ENCODE results near the gene CECR2.
A peak's percentile ranks its signal among the peaks of the same experiment; 100 is the strongest.
"Not testable (repeated sequence)": the region's sequence is repeated elsewhere in the genome, so short reads cannot be mapped to it uniquely, and the experiment has no call there.

CECR2 gene

DNA sequence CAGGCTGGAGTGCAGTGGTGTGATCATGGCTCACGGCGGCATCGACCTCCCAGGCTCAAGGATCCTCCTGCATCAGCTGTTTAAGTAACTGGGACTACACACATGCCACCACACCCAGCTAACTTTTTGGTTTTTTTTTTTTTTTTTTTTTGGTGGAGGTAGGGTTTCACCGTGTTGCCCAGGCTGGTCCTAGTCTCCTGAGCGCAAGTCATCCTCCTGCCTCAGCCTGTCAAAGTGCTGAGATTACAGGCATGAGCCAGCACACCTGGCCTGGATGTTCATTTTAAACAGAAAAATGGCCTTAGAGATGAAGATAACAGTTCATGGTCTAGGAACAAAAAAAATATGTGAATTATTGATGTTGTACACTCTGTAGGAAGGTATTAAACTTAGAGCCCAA, 180.4 kb downstream of the CECR2 start:
- Histone ChIP-seq H3K36me3 (ENCODE audit: control insufficient read depth in 2 of 2, insufficient read depth in 2 of 2, low read length in 2 of 2) (no peaks in the 10 kb centered on the region), H3K9me3 (ENCODE audit: control insufficient read depth in 2 of 2, low read length in 2 of 2) (no peaks in the 10 kb centered on the region), H3K27me3 (ENCODE audit: control insufficient read depth in 2 of 2, insufficient read depth in 2 of 2, low read length in 2 of 2) (no peaks in the 10 kb centered on the region), H3K27ac (ENCODE audit: low read depth in 2 of 2, low read length in 2 of 2) (no peak overlapping the region), H3K4me1 (ENCODE audit: control insufficient read depth in 2 of 2, insufficient read depth in 2 of 2, low read length in 2 of 2) (no peaks in the 10 kb centered on the region), H3K9ac (ENCODE audit: low read depth in 1 of 2, low read length in 2 of 2) (no peak overlapping the region), H3K4me3 (ENCODE audit: low read length in 2 of 2) (no peak overlapping the region)

- Histone ChIP-seq H3K36me3 (ENCODE audit: control insufficient read depth in 2 of 2, insufficient read depth in 2 of 2, low read length in 2 of 2) (no peaks in the 10 kb centered on the region), H3K27ac (ENCODE audit: low read depth in 2 of 2, low read length in 2 of 2) (no peak overlapping the region), H3K4me3 (ENCODE audit: low read length in 2 of 2) (no peak overlapping the region), H3K9me3 (ENCODE audit: control insufficient read depth in 2 of 2, low read length in 2 of 2) (no peaks in the 10 kb centered on the region), H3K9ac (ENCODE audit: low read depth in 1 of 2, low read length in 2 of 2) (no peak overlapping the region), H3K4me1 (ENCODE audit: control insufficient read depth in 2 of 2, insufficient read depth in 2 of 2, low read length in 2 of 2) (no peaks in the 10 kb centered on the region), H3K27me3 (ENCODE audit: control insufficient read depth in 2 of 2, insufficient read depth in 2 of 2, low read length in 2 of 2) (no peaks in the 10 kb centered on the region)
Observed at GRCh38 chr22:17552737-17553136, 183.5 kb downstream of the CECR2 start.

- Histone ChIP-seq H3K4me3 (ENCODE audit: low read length in 2 of 2) (no peak overlapping the region), H3K4me1 (ENCODE audit: control insufficient read depth in 2 of 2, insufficient read depth in 2 of 2, low read length in 2 of 2) (no peaks in the 10 kb centered on the region), H3K36me3 (ENCODE audit: control insufficient read depth in 2 of 2, insufficient read depth in 2 of 2, low read length in 2 of 2) (no peaks in the 10 kb centered on the region), H3K9me3 (ENCODE audit: control insufficient read depth in 2 of 2, low read length in 2 of 2) (no peaks in the 10 kb centered on the region), H3K27me3 (ENCODE audit: control insufficient read depth in 2 of 2, insufficient read depth in 2 of 2, low read length in 2 of 2) (no peaks in the 10 kb centered on the region), H3K9ac (ENCODE audit: low read depth in 1 of 2, low read length in 2 of 2) (no peak overlapping the region), H3K27ac (ENCODE audit: low read depth in 2 of 2, low read length in 2 of 2) (no peak overlapping the region)
Observed at GRCh38 chr22:17554814-17555213, 185.6 kb downstream of the CECR2 start.

DNA sequence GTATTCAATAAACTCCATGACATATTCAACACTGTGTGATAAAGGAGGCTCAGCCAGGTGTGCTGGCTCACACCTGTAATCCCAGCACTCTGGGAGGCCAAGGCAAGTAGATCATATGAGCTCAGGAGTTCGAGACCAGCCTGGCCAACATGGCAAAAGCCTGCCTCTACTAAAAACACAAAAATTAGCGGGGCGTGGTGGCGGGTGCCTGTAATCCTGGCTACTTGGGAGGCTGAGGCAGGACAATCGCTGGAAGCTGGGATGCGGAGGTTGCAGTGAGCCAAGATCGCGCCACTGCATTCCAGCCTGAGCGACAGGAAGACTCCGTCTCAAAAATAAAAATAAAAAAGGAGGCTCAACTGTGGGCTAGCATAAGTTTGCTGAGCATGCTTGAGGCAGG, 189.9 kb downstream of the CECR2 start:
- Histone ChIP-seq H3K27me3 (ENCODE audit: control insufficient read depth in 2 of 2, insufficient read depth in 2 of 2, low read length in 2 of 2) (peaks cover 0 to 4% of the 10 kb centered on the region in 2 donors), H3K4me3 (ENCODE audit: low read length in 2 of 2) (no peak overlapping the region), H3K9ac (ENCODE audit: low read depth in 1 of 2, low read length in 2 of 2) (no peak overlapping the region), H3K36me3 (ENCODE audit: control insufficient read depth in 2 of 2, insufficient read depth in 2 of 2, low read length in 2 of 2) (no peaks in the 10 kb centered on the region), H3K9me3 (ENCODE audit: control insufficient read depth in 2 of 2, low read length in 2 of 2) (no peaks in the 10 kb centered on the region), H3K4me1 (ENCODE audit: control insufficient read depth in 2 of 2, insufficient read depth in 2 of 2, low read length in 2 of 2) (no peaks in the 10 kb centered on the region), H3K27ac (ENCODE audit: low read depth in 2 of 2, low read length in 2 of 2) (no peak overlapping the region)

GRCh38 chr22:17562906-17563870, 193.9 kb downstream of the CECR2 start, which contains the start of gene SLC25A18:
Gene SLC25A18, plus strand, starts transcription at chr22:17563498. Its CDS starts 16,447 bp downstream, at chr22:17579945.
- H3K9ac ChIP-seq (ENCODE audit: low read depth in 1 of 2, low read length in 2 of 2): no peak within 1 kb of the TSS
- H3K4me3 ChIP-seq (ENCODE audit: low read length in 2 of 2): no peak within 1 kb of the TSS
- H3K27ac ChIP-seq (ENCODE audit: low read depth in 2 of 2, low read length in 2 of 2): peak within 1 kb of the TSS in 1 of 2 donors; percentile 17

DNA sequence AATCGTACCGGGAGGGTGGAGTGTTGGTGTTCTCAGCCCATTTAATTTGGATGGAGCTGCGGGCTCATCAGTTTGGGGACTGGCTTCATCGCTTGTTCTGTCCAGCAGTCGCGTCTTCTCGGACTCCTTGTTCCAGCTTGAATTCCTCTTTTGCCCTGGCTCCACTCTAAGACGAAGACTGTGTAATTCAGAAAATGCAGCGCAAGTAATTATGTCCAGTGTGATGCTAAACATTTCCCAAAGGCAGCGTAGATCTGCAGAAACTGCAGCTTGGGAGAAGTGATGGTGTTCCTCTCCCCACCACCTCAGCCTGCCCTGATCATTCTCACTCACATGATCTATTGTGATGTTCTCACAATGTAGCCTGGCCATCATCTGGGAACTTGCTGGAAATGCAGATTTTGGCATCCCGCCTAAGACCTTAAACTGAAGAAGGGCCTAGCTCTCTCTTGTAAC, 194.7 kb downstream of the CECR2 start:
- no peak overlapping the region for H3K9ac ChIP-seq (ENCODE audit: low read depth in 1 of 2, low read length in 2 of 2)
- H3K27ac ChIP-seq (ENCODE audit: low read depth in 2 of 2, low read length in 2 of 2): no peak overlapping the region
- no peaks in the 10 kb centered on the region for H3K36me3 ChIP-seq (ENCODE audit: control insufficient read depth in 2 of 2, insufficient read depth in 2 of 2, low read length in 2 of 2)
- no peaks in the 10 kb centered on the region for H3K4me1 ChIP-seq (ENCODE audit: control insufficient read depth in 2 of 2, insufficient read depth in 2 of 2, low read length in 2 of 2)
- no peak overlapping the region for H3K4me3 ChIP-seq (ENCODE audit: low read length in 2 of 2)
- peaks cover 0 to 4% of the 10 kb centered on the region in 2 donors for H3K27me3 ChIP-seq (ENCODE audit: control insufficient read depth in 2 of 2, insufficient read depth in 2 of 2, low read length in 2 of 2)
- no peaks in the 10 kb centered on the region for H3K9me3 ChIP-seq (ENCODE audit: control insufficient read depth in 2 of 2, low read length in 2 of 2)

More at GRCh38 chr22:17562906-17563870, 193.9 kb downstream of the CECR2 start, which contains the start of gene SLC25A18:
- Histone ChIP-seq H3K9me3 (ENCODE audit: control insufficient read depth in 2 of 2, low read length in 2 of 2) (no peaks in the 10 kb centered on the region), H3K36me3 (ENCODE audit: control insufficient read depth in 2 of 2, insufficient read depth in 2 of 2, low read length in 2 of 2) (no peaks in the 10 kb centered on the region), H3K4me1 (ENCODE audit: control insufficient read depth in 2 of 2, insufficient read depth in 2 of 2, low read length in 2 of 2) (no peaks in the 10 kb centered on the region), H3K27me3 (ENCODE audit: control insufficient read depth in 2 of 2, insufficient read depth in 2 of 2, low read length in 2 of 2) (peaks cover 0 to 4% of the 10 kb centered on the region in 2 donors)

DNA sequence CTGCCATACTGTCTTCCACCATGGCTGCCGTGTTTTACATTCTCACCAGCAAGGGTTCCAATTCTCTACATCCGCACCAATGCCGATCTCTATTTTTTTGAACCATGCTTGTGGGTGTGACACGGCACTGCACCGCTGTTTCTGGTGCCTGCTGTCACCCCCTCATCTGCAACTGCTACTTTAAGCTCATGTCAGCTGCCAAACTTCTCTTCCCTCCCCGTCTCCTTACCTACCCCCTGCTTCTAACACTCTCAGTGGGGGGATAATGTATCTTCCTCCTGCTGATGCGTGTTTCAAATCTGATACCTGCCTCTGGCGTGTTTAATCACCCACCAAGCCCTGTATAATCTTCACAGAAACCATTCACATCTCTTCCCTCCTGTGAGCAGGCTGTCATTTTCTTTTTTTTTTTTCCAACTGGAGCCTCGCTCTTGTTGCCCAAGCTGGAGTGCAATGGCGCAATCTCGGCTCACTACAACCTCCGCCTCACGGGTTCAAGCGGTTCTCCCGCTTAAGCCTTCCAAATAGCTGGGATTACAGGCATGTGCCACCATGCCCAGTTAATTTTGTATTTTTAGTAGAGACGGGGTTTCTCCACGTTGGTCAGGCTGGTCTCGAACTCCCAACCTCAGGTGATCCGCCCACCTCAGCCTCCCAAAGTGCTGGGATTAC, 196.9 kb downstream of the CECR2 start:
- not testable (repeated sequence) for H3K27ac ChIP-seq (ENCODE audit: low read depth in 2 of 2, low read length in 2 of 2); H3K4me1 ChIP-seq (ENCODE audit: control insufficient read depth in 2 of 2, insufficient read depth in 2 of 2, low read length in 2 of 2); H3K27me3 ChIP-seq (ENCODE audit: control insufficient read depth in 2 of 2, insufficient read depth in 2 of 2, low read length in 2 of 2); H3K9ac ChIP-seq (ENCODE audit: low read depth in 1 of 2, low read length in 2 of 2); H3K36me3 ChIP-seq (ENCODE audit: control insufficient read depth in 2 of 2, insufficient read depth in 2 of 2, low read length in 2 of 2); H3K9me3 ChIP-seq (ENCODE audit: control insufficient read depth in 2 of 2, low read length in 2 of 2); H3K4me3 ChIP-seq (ENCODE audit: low read length in 2 of 2)

DNA sequence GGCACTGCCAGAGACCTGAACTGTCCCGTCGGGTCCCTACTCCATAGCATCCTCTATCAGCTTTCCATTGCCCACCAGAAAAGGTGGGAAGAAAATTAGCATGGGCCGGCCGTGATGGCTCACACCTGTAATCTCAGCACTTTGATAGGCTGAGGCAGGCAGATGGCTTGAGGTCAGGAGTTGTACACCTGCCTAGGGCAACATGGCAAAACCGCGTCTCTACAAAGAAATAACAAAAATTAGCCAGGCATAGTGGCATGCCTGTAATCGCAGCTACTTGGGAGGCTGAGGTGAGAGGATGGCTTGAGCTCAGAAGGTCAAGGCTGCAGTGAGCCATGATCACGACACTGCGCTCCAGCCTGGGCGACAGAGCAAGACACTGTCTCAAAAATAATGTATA, 197.5 kb downstream of the CECR2 start:
- Histone ChIP-seq H3K36me3 (ENCODE audit: control insufficient read depth in 2 of 2, insufficient read depth in 2 of 2, low read length in 2 of 2) (no peaks in the 10 kb centered on the region), H3K27ac (ENCODE audit: low read depth in 2 of 2, low read length in 2 of 2) (no peak overlapping the region), H3K9me3 (ENCODE audit: control insufficient read depth in 2 of 2, low read length in 2 of 2) (no peaks in the 10 kb centered on the region), H3K4me1 (ENCODE audit: control insufficient read depth in 2 of 2, insufficient read depth in 2 of 2, low read length in 2 of 2) (peaks cover 0 to 7% of the 10 kb centered on the region in 2 donors), H3K4me3 (ENCODE audit: low read length in 2 of 2) (no peak overlapping the region), H3K27me3 (ENCODE audit: control insufficient read depth in 2 of 2, insufficient read depth in 2 of 2, low read length in 2 of 2) (peaks cover 4% of the 10 kb centered on the region in 2 donors), H3K9ac (ENCODE audit: low read depth in 1 of 2, low read length in 2 of 2) (no peak overlapping the region)

DNA sequence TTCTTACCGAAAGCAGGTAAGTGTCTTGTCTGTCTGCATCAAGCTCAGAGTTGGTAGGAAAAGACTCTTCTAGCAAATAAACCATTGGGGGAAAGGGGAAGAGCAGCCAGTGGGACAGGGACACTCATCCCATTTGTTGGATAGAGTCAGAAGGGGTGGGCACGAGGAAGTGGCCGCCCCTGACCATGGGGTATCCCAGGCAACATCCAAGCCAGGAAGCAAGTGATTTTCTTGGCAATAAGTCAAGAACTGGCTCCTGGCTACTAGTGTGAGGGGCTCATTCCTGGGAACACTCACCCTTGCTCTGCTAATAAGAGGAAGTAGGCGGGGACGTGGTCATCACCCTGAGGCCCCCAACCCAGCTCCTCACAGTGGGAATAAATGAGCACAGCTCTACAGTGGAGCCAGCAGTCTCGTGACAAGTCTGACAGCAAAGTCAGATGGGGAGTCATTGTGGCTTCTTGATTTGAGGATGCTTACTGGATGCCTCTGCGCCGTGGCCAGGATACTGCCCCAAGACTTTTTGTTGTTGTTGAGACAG, 200.8 kb downstream of the CECR2 start:
- H3K4me1 ChIP-seq (ENCODE audit: control insufficient read depth in 2 of 2, insufficient read depth in 2 of 2, low read length in 2 of 2): peaks cover 0 to 7% of the 10 kb centered on the region in 2 donors
- H3K4me3 ChIP-seq (ENCODE audit: low read length in 2 of 2): no peak overlapping the region
- H3K36me3 ChIP-seq (ENCODE audit: control insufficient read depth in 2 of 2, insufficient read depth in 2 of 2, low read length in 2 of 2): no peaks in the 10 kb centered on the region
- H3K9me3 ChIP-seq (ENCODE audit: control insufficient read depth in 2 of 2, low read length in 2 of 2): no peaks in the 10 kb centered on the region
- peak overlapping the region; percentile 23 to 36 for H3K27ac ChIP-seq (ENCODE audit: low read depth in 2 of 2, low read length in 2 of 2)
- H3K9ac ChIP-seq (ENCODE audit: low read depth in 1 of 2, low read length in 2 of 2): no peak overlapping the region
- peaks cover 0 to 4% of the 10 kb centered on the region in 2 donors for H3K27me3 ChIP-seq (ENCODE audit: control insufficient read depth in 2 of 2, insufficient read depth in 2 of 2, low read length in 2 of 2)
